ENCODE results near the gene A4GALT.

A4GALT gene

DNA sequence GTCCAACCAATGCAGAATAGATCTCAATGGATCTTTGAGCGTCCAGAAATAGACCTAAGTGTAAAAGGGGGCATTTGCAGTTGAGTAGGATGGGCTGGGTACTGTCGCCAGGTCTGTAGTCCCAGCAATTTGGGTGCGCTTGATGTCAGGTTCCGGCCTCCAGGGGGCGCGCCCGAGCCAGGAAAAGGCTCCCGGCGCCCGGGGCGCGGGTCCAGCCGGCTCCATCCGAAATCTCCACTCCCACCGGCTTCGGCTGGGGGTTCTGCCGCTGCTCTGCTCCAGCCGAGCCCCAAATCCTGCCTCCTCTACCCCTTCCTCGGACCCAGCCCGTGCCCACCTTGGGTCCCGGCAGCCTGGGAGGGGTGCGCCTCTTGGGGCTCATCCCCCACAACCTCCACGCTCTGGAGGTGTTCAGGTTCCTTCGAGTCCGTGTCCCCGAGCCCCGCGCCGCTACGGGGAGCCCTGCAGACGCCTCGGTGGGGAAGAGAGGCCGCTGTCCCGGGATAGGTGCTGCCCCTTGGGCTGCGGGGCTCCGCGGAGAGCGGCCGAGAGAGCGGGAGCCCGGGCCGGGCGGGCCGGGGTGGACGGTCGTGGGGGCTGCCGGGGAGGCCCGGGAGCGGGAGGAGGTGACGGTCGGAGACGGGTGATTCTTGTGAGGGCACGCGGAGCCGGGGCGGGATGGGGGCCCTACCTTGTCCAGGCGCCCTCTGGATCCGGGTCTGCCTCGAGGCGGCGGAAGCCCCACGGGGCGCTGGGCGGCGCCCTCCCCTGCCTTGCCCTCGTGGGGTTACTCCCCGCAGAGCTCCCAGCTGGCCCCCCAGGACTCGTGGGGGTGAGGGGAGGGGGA is 58.5 kb downstream of the A4GALT start:
- ATAC-seq (ENCODE audit: insufficient read depth, low read depth) (peak; percentile 91), DNase-seq (peak; percentile 75)
- no peaks in the 10 kb centered on the region for H4K20me1 ChIP-seq (ENCODE audit: insufficient read depth, low read length)
- H3K79me2 ChIP-seq (ENCODE audit: insufficient read depth, low read length), result no peaks in the 10 kb centered on the region
- no peaks in the 10 kb centered on the region for H3K36me3 ChIP-seq (ENCODE audit: insufficient read depth, low read length)
- H3K4me2 ChIP-seq (ENCODE audit: insufficient read depth, low read length), result peak overlapping the region; percentile 59
- no peaks in the 10 kb centered on the region for H3K27me3 ChIP-seq (ENCODE audit: insufficient read depth, low read length, poor library complexity)
- no peaks in the 10 kb centered on the region for H3K9me3 ChIP-seq (ENCODE audit: insufficient read depth, low read length, severe bottlenecking)
- peak overlapping the region; percentile 65 for H2AFZ ChIP-seq (ENCODE audit: low read depth, low read length)
- H3K4me3 ChIP-seq (ENCODE audit: low read depth in 1 of 2, low read length in 2 of 2), result peak overlapping the region in 1 of 2 experiments; percentile 44; a peak in 2 of 4 replicates
- TF ChIP-seq, protein P1, sequence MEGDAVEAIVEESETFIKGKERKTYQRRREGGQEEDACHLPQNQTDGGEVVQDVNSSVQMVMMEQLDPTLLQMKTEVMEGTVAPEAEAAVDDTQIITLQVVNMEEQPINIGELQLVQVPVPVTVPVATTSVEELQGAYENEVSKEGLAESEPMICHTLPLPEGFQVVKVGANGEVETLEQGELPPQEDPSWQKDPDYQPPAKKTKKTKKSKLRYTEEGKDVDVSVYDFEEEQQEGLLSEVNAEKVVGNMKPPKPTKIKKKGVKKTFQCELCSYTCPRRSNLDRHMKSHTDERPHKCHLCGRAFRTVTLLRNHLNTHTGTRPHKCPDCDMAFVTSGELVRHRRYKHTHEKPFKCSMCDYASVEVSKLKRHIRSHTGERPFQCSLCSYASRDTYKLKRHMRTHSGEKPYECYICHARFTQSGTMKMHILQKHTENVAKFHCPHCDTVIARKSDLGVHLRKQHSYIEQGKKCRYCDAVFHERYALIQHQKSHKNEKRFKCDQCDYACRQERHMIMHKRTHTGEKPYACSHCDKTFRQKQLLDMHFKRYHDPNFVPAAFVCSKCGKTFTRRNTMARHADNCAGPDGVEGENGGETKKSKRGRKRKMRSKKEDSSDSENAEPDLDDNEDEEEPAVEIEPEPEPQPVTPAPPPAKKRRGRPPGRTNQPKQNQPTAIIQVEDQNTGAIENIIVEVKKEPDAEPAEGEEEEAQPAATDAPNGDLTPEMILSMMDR (IDR thresholded peaks at IDR 0.05; ENCODE audit: borderline replicate concordance, extremely low read depth, low read length, poor library complexity, severe bottlenecking), result peak; percentile 80
- no peak for TF ChIP-seq EZH2 (IDR thresholded peaks at IDR 0.05; ENCODE audit: borderline replicate concordance, low read depth, low read length, severe bottlenecking)
- H3K4me1 ChIP-seq (ENCODE audit: insufficient read depth, low read length), result peaks cover 4% of the 10 kb centered on the region; the same call in 1 of the 2 replicates
- no peak overlapping the region for H3K27ac ChIP-seq (ENCODE audit: low read length)
- peak overlapping the region; percentile 21; the same call in 1 of the 2 replicates for H3K9ac ChIP-seq (ENCODE audit: low read depth, low read length)

GRCh38 chr22:42656578-42656977 is 64.1 kb downstream of the A4GALT start:
- no peaks in the 10 kb centered on the region for H4K20me1 ChIP-seq (ENCODE audit: insufficient read depth, low read length)
- no peaks in the 10 kb centered on the region for H3K4me1 ChIP-seq (ENCODE audit: insufficient read depth, low read length)
- no peaks in the 10 kb centered on the region for H3K36me3 ChIP-seq (ENCODE audit: insufficient read depth, low read length)
- no peak overlapping the region; the same call in 1 of the 2 replicates for H3K9ac ChIP-seq (ENCODE audit: low read depth, low read length)
- DNase-seq (no peak), ATAC-seq (ENCODE audit: insufficient read depth, low read depth) (no peak)
- no peak overlapping the region for H3K27ac ChIP-seq (ENCODE audit: low read length)
- H3K4me2 ChIP-seq (ENCODE audit: insufficient read depth, low read length), result no peak overlapping the region
- TF ChIP-seq, protein P1 (IDR thresholded peaks at IDR 0.05; ENCODE audit: borderline replicate concordance, extremely low read depth, low read length, poor library complexity, severe bottlenecking), result no peak
- no peak for TF ChIP-seq EZH2 (IDR thresholded peaks at IDR 0.05; ENCODE audit: borderline replicate concordance, low read depth, low read length, severe bottlenecking)
- H3K27me3 ChIP-seq (ENCODE audit: insufficient read depth, low read length, poor library complexity), result no peaks in the 10 kb centered on the region
- H3K4me3 ChIP-seq (ENCODE audit: low read depth in 1 of 2, low read length in 2 of 2), result no peak overlapping the region
- H3K9me3 ChIP-seq (ENCODE audit: insufficient read depth, low read length, severe bottlenecking), result no peaks in the 10 kb centered on the region
- H2AFZ ChIP-seq (ENCODE audit: low read depth, low read length), result no peak overlapping the region
- no peaks in the 10 kb centered on the region for H3K79me2 ChIP-seq (ENCODE audit: insufficient read depth, low read length)

GRCh38 chr22:42655693-42656092 is 65.0 kb downstream of the A4GALT start:
- Histone ChIP-seq H3K27ac (ENCODE audit: low read length) (no peak overlapping the region), H3K9ac (ENCODE audit: low read depth, low read length) (no peak overlapping the region)

More at GRCh38 chr22:42655693-42656092, 65.0 kb downstream of the A4GALT start:
- H3K4me3 ChIP-seq (ENCODE audit: low read depth in 1 of 2, low read length in 2 of 2), result no peak overlapping the region
- TF ChIP-seq EZH2 (IDR thresholded peaks at IDR 0.05; ENCODE audit: borderline replicate concordance, low read depth, low read length, severe bottlenecking), result no peak
- TF ChIP-seq, protein P1 (IDR thresholded peaks at IDR 0.05; ENCODE audit: borderline replicate concordance, extremely low read depth, low read length, poor library complexity, severe bottlenecking), result no peak
- ATAC-seq (ENCODE audit: insufficient read depth, low read depth), result no peak
- H3K9me3 ChIP-seq (ENCODE audit: insufficient read depth, low read length, severe bottlenecking), result no peaks in the 10 kb centered on the region
- no peaks in the 10 kb centered on the region for H3K79me2 ChIP-seq (ENCODE audit: insufficient read depth, low read length)
- no peak for DNase-seq
- no peak overlapping the region for H3K4me2 ChIP-seq (ENCODE audit: insufficient read depth, low read length)
- H4K20me1 ChIP-seq (ENCODE audit: insufficient read depth, low read length), result no peaks in the 10 kb centered on the region
- H3K36me3 ChIP-seq (ENCODE audit: insufficient read depth, low read length), result no peaks in the 10 kb centered on the region
- H2AFZ ChIP-seq (ENCODE audit: low read depth, low read length), result no peak overlapping the region
- H3K4me1 ChIP-seq (ENCODE audit: insufficient read depth, low read length), result no peaks in the 10 kb centered on the region
- no peaks in the 10 kb centered on the region for H3K27me3 ChIP-seq (ENCODE audit: insufficient read depth, low read length, poor library complexity)

Measured in DND-41 (cell line).